HL-60 (cell line): ENCODE results near the gene PTPRO.

Experiments
- DNase-seq, 2 experiments: peaks; one replicate each; pipeline ENCODE4 v3.0.0-alpha.2; 2010 to 2020; ENCODE audit warnings: low read depth in 1 of 2, low spot score in 1 of 2
- H3K27ac ChIP-seq: fragments of 250-450 bp; sonication (Bioruptor Pico); replicated peaks from 2 replicates; pipeline ENCODE4 v1.5.1; 2020; ENCODE audit warnings: mild to moderate bottlenecking, moderate library complexity
- H3K27me3 ChIP-seq: fragments of 250-450 bp; sonication (Bioruptor Pico); 2 replicates; pipeline ENCODE4 v1.5.1; 2021; ENCODE audit warnings: mild to moderate bottlenecking, moderate library complexity; ENCODE audit not compliant: insufficient read depth, poor library complexity, severe bottlenecking
- H3K4me3 ChIP-seq: replicated peaks from 2 replicates; pipeline ENCODE4 v1.5.1; 2011; ENCODE audit warnings: mild to moderate bottlenecking, control low read depth, low read length; ENCODE audit not compliant: insufficient read depth
- GABPA ChIP-seq: IDR thresholded peaks from 2 replicates; pipeline ENCODE4 v1.6.1; 2012; ENCODE audit warnings: low read depth
- POLR2AphosphoS5 ChIP-seq: IDR thresholded peaks from 2 replicates; pipeline ENCODE4 v1.6.1; 2012; ENCODE audit warnings: low read depth
- SPI1 ChIP-seq: IDR thresholded peaks from 2 replicates; pipeline ENCODE4 v1.6.1; 2012; ENCODE audit warnings: low read depth, mild to moderate bottlenecking, borderline replicate concordance
- TF ChIP-seq, protein P1 (sequence below): IDR thresholded peaks from 2 replicates; pipeline ENCODE4 v1.6.1; 2012; ENCODE audit warnings: low read depth; ENCODE audit not compliant: insufficient replicate concordance
- TF ChIP-seq, protein P2 (sequence below): IDR thresholded peaks from one replicate; pipeline ENCODE4 v1.5.1; 2011; ENCODE audit warnings: low read length, control low read depth, inconsistent platforms; ENCODE audit not compliant: insufficient read depth

The PTPRO gene

DNA sequence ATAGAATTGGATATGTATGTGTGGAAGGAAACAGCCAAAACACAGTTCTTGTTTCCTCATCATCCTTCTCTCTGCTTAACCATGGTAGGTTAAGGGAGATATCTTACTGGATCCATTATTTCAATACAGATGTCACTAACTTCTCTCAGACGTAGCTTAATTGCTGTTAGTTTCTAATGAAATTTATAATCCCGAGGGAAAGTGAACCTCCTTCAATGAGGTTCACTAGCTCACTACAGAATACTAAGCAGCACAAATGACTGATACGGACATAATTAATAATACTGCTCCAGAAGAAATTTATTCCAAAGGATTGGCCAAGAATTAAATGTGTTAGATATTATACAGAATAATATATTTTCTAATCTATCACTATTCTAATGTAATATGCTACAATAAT, 28.6 kb upstream of the PTPRO start:
- TF ChIP-seq GABPA (no peak), POLR2AphosphoS5 (no peak), SPI1 (no peak)
- TF ChIP-seq, protein P1, sequence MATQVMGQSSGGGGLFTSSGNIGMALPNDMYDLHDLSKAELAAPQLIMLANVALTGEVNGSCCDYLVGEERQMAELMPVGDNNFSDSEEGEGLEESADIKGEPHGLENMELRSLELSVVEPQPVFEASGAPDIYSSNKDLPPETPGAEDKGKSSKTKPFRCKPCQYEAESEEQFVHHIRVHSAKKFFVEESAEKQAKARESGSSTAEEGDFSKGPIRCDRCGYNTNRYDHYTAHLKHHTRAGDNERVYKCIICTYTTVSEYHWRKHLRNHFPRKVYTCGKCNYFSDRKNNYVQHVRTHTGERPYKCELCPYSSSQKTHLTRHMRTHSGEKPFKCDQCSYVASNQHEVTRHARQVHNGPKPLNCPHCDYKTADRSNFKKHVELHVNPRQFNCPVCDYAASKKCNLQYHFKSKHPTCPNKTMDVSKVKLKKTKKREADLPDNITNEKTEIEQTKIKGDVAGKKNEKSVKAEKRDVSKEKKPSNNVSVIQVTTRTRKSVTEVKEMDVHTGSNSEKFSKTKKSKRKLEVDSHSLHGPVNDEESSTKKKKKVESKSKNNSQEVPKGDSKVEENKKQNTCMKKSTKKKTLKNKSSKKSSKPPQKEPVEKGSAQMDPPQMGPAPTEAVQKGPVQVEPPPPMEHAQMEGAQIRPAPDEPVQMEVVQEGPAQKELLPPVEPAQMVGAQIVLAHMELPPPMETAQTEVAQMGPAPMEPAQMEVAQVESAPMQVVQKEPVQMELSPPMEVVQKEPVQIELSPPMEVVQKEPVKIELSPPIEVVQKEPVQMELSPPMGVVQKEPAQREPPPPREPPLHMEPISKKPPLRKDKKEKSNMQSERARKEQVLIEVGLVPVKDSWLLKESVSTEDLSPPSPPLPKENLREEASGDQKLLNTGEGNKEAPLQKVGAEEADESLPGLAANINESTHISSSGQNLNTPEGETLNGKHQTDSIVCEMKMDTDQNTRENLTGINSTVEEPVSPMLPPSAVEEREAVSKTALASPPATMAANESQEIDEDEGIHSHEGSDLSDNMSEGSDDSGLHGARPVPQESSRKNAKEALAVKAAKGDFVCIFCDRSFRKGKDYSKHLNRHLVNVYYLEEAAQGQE, result no peak
- TF ChIP-seq, protein P2, sequence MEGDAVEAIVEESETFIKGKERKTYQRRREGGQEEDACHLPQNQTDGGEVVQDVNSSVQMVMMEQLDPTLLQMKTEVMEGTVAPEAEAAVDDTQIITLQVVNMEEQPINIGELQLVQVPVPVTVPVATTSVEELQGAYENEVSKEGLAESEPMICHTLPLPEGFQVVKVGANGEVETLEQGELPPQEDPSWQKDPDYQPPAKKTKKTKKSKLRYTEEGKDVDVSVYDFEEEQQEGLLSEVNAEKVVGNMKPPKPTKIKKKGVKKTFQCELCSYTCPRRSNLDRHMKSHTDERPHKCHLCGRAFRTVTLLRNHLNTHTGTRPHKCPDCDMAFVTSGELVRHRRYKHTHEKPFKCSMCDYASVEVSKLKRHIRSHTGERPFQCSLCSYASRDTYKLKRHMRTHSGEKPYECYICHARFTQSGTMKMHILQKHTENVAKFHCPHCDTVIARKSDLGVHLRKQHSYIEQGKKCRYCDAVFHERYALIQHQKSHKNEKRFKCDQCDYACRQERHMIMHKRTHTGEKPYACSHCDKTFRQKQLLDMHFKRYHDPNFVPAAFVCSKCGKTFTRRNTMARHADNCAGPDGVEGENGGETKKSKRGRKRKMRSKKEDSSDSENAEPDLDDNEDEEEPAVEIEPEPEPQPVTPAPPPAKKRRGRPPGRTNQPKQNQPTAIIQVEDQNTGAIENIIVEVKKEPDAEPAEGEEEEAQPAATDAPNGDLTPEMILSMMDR, result no peak
- H3K27me3 ChIP-seq, result peaks cover 4% of the 10 kb centered on the region

DNA sequence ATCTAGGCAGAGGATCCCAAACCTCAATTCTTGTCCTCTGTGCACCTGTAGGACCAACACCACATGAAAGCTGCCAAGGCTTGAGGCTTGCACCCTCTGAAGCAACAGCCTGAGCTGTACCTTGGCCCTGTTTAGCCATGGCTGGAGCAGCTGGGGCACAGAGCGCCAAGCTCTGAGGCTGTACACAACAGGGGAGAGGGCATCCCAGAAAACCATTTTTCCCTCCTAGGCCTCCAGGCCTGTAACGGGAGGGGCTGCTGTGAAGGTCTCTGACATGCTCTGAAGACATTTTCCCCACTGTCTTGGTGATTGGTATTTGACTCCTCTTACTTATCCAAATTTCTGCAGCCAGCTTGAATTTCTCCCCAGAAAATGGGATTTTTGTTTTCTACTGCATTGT, 22.4 kb upstream of the PTPRO start:
- no peak for DNase-seq
- Histone ChIP-seq H3K27me3 (peaks cover 2% of the 10 kb centered on the region), H3K27ac (no peak overlapping the region), H3K4me3 (no peak overlapping the region)
- TF ChIP-seq SPI1, result no peak
- TF ChIP-seq, protein P1, result no peak

More for the DNA sequence above, 28.6 kb upstream of the PTPRO start:
- H3K4me3 ChIP-seq, result no peak overlapping the region
- no peak overlapping the region for H3K27ac ChIP-seq
- no peak for DNase-seq

GRCh38 chr12:15304296-15304695, 18.0 kb upstream of the PTPRO start:
- H3K4me3 ChIP-seq, result no peak overlapping the region
- no peak for DNase-seq
- TF ChIP-seq, protein P1, result no peak
- TF ChIP-seq, protein P2, result no peak
- TF ChIP-seq POLR2AphosphoS5, result no peak
- no peak for TF ChIP-seq SPI1
- no peak for TF ChIP-seq GABPA
- H3K27ac ChIP-seq, result no peak overlapping the region
- H3K27me3 ChIP-seq, result no peaks in the 10 kb centered on the region

DNA sequence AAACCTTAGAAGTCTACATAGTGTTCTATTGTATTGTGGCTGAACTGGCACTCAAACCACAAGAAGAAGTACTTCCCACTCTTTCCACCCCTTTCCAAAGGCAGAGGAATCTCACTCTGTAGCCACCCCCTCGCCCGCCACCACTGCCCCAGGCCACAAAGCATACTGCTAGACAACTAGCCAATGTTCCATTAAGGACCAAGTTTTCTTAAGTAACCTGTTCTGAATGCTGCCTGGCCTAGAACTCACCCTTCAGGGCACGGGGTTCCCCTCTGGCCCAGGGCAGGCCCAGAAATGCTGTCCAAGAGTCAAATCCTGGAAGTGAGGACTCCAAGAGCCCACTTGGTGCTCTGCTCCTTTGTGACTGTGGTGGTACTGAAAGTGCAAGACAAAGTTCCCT, 15.7 kb upstream of the PTPRO start:
- no peaks in the 10 kb centered on the region for H3K27me3 ChIP-seq
- TF ChIP-seq, protein P2, result no peak
- TF ChIP-seq, protein P1, result no peak
- TF ChIP-seq GABPA (no peak), POLR2AphosphoS5 (no peak), SPI1 (no peak)
- no peak for DNase-seq
- H3K4me3 ChIP-seq, result no peak overlapping the region
- H3K27ac ChIP-seq, result no peak overlapping the region
